ENCODE data around the gene SLC7A10.

GRCh38 chr19:33175886-33176669 is 49.6 kb downstream of the SLC7A10 start:
- TF ChIP-seq CTCF (IDR thresholded peaks at IDR 0.05): no peak
- no peak for TF ChIP-seq POLR2A (IDR thresholded peaks at IDR 0.05)
